GM12878 (cell line): ENCODE data around the gene ZSCAN18. TPM values are rescaled to one million over a fixed set of nuclear protein-coding genes. Genes with fewer than 3 reads are reported as not detected.

Experiments used
- ATAC-seq: fragments of 200-7000 bp; cut with Tn5 transposase; 3 replicates; pipeline ENCODE4 v1.9.1; 2020; ENCODE audit warnings: mild to moderate bottlenecking, moderate library complexity
- BruUV-seq: library from RNA; stranded (reverse); fragments of 400-500 nt; replicated peaks from 2 replicates; lab custom pipeline; 2021; lab: Mats Ljungman, UMichigan
- CTCF ChIA-PET: fragments of 300-600 bp; sonication (Branson Sonifier 250); formaldehyde crosslinking; extraction: SDS; loops from one replicate; lab custom pipeline; 2021; ENCODE audit warnings: inconsistent platforms; lab: Yijun Ruan, JAX
- POLR2A ChIA-PET: fragments of 350-600 bp; formaldehyde crosslinking; extraction: SDS; loops from one replicate; lab custom pipeline; 2021; ENCODE audit warnings: inconsistent platforms; lab: Charles Lee
- RAD21 ChIA-PET: fragments of 300-600 bp; sonication (Branson Sonifier 250); formaldehyde crosslinking; loops from one replicate; lab custom pipeline; 2023; ENCODE audit warnings: antibody characterized with exemption; ENCODE audit not compliant: unreplicated experiment; lab: Charles Lee
- SMC1A ChIA-PET: fragments of 300-600 bp; sonication (Branson Sonifier 250); formaldehyde crosslinking; loops from one replicate; lab custom pipeline; 2023; ENCODE audit not compliant: unreplicated experiment, uncharacterized antibody; lab: Charles Lee
- DNase-seq: peaks from one replicate; pipeline ENCODE4 v3.0.0-alpha.2; 2011; ENCODE audit warnings: low read depth, low spot score
- FAIRE-seq: peaks from 3 replicates; lab custom pipeline; 2011; peaks lifted over from hg19 to GRCh38; lab: Jason Lieb, UNC
- H2AFZ ChIP-seq: 2 replicates; pipeline ENCODE4 v1.6.0; 2011; ENCODE audit warnings: low read depth, low read length, control low read depth; ENCODE audit not compliant: control insufficient read depth
- H3K27ac ChIP-seq: 2 replicates; pipeline ENCODE4 v1.5.1; 2011; ENCODE audit warnings: control low read depth; ENCODE audit not compliant: control insufficient read depth, insufficient read depth
- H3K27me3 ChIP-seq, 2 experiments: replicated peaks in 1 of 2; 2 replicates each; pipeline versions ENCODE4 v1.6.0 to v1.6.1; 2011; ENCODE audit warnings: low read length in 1 of 2; ENCODE audit not compliant: control insufficient read depth in 2 of 2, insufficient read depth in 2 of 2
- H3K36me3 ChIP-seq, 2 experiments: 2 replicates each; pipeline ENCODE4 v1.5.1; 2011; ENCODE audit warnings: low read length in 1 of 2; ENCODE audit not compliant: control insufficient read depth in 2 of 2, insufficient read depth in 2 of 2
- H3K4me1 ChIP-seq: 2 replicates; pipeline ENCODE4 v1.6.1; 2011; ENCODE audit warnings: mild to moderate bottlenecking, low read length, moderate library complexity, mixed read lengths; ENCODE audit not compliant: control insufficient read depth, insufficient read depth
- H3K4me2 ChIP-seq: 2 replicates; pipeline ENCODE4 v1.6.0; 2011; ENCODE audit warnings: control low read depth; ENCODE audit not compliant: control insufficient read depth, insufficient read depth
- H3K4me3 ChIP-seq: fragments of 200-600 bp; sonication (generic); 2 replicates; pipeline ENCODE4 v1.5.1; 2016
- H3K79me2 ChIP-seq: 2 replicates; pipeline ENCODE4 v1.6.0; 2011; ENCODE audit warnings: low read length; ENCODE audit not compliant: control insufficient read depth, insufficient read depth
- H3K9ac ChIP-seq: 2 replicates; pipeline ENCODE4 v1.8.0; 2011; ENCODE audit warnings: low read length, control low read depth, mixed read lengths; ENCODE audit not compliant: control insufficient read depth, insufficient read depth
- H3K9me3 ChIP-seq: replicated peaks from 3 replicates; pipeline ENCODE4 v1.5.1; 2011; ENCODE audit warnings: mild to moderate bottlenecking, low read length; ENCODE audit not compliant: control insufficient read depth, insufficient read depth
- H4K20me1 ChIP-seq: 2 replicates; pipeline ENCODE4 v1.6.0; 2011; ENCODE audit not compliant: control insufficient read depth, insufficient read depth
- CEBPZ ChIP-seq: fragments of 150-350 bp; IDR thresholded peaks from 2 replicates; pipeline ENCODE4 v1.6.1; 2016; ENCODE audit warnings: low read depth, low read length
- EGR1 ChIP-seq, 2 experiments: IDR thresholded peaks; 1 replicate in 1 of 2; 2 replicates in 1 of 2; pipeline ENCODE4 v1.6.1; 2011 to 2012; ENCODE audit warnings: low read depth in 2 of 2, low read length in 2 of 2, borderline replicate concordance in 1 of 2, mild to moderate bottlenecking in 1 of 2, moderate library complexity in 1 of 2
- ESRRA ChIP-seq: IDR thresholded peaks from 2 replicates; pipeline ENCODE4 v1.6.1; 2012; ENCODE audit warnings: mild to moderate bottlenecking, low read length, improper control_type of control experiment
- IRF5 ChIP-seq: fragments of 450-650 bp; IDR thresholded peaks from 2 replicates; pipeline ENCODE4 v1.6.1; 2017; ENCODE audit warnings: borderline replicate concordance
- MEF2B ChIP-seq: fragments of 450-650 bp; IDR thresholded peaks from 2 replicates; pipeline ENCODE4 v1.6.1; 2018; ENCODE audit warnings: mild to moderate bottlenecking, moderate library complexity; ENCODE audit not compliant: partially characterized antibody, poor library complexity, severe bottlenecking
- MXI1 ChIP-seq: fragments of 150-350 bp; IDR thresholded peaks from 2 replicates; pipeline ENCODE4 v1.6.1; 2011; ENCODE audit warnings: low read depth, mild to moderate bottlenecking, inconsistent platforms, low read length, improper control_type of control experiment
- NR2C2 ChIP-seq: IDR thresholded peaks from 2 replicates; pipeline ENCODE4 v1.6.1; 2011; ENCODE audit warnings: borderline replicate concordance, low read depth; ENCODE audit not compliant: control insufficient read depth, insufficient read length
- NRF1 ChIP-seq: conservative IDR thresholded peaks from 2 replicates; pipeline ENCODE4 v1.6.1; 2011; ENCODE audit warnings: mild to moderate bottlenecking, low read depth, low read length, improper control_type of control experiment
- PAX8 ChIP-seq: fragments of 450-650 bp; IDR thresholded peaks from 2 replicates; pipeline ENCODE4 v1.6.1; 2017; ENCODE audit warnings: mild to moderate bottlenecking, moderate library complexity
- RAD51 ChIP-seq: fragments of 450-650 bp; IDR thresholded peaks from 2 replicates; pipeline ENCODE4 v1.6.1; 2016; ENCODE audit warnings: moderate library complexity, mild to moderate bottlenecking, inconsistent platforms
- TAF1 ChIP-seq: IDR thresholded peaks from 2 replicates; pipeline ENCODE4 v1.6.1; 2011; ENCODE audit warnings: mild to moderate bottlenecking, low read depth, low read length, borderline replicate concordance
- ZBTB11 ChIP-seq: fragments of 450-650 bp; formaldehyde crosslinking; IDR thresholded peaks from 2 replicates; pipeline ENCODE4 v1.5.0; 2022; ENCODE audit warnings: mild to moderate bottlenecking, missing genetic modification characterization
- ZSCAN29 ChIP-seq: fragments of 450-650 bp; IDR thresholded peaks from 2 replicates; pipeline ENCODE4 v1.6.1; 2017; ENCODE audit warnings: mild to moderate bottlenecking, moderate library complexity
- WGBS: methylation state at CpG from one replicate; pipeline ENCODE4 v1.1.6; 2016; ENCODE audit warnings: low lambda C conversion rate; ENCODE audit not compliant: insufficient replicate concordance, insufficient coverage; ENCODE audit errors: missing lambda C conversion rate; 5-methylcytosine and 5-hydroxymethylcytosine counted together
- in situ Hi-C: fragments of 300-500 bp; cut with MboI; formaldehyde crosslinking; loops from 9 replicates; pipeline ENCODE4 v1.14.3; 2018; ENCODE audit warnings: mixed read lengths
- intact Hi-C: fragments of 100-400 bp; cut with micrococcal nuclease; formaldehyde crosslinking; loops from one replicate; pipeline ENCODE4 v1.14.2; 2022; ENCODE audit not compliant: unreplicated experiment
- polyA plus RNA-seq, 11 experiments: library from polyadenylated mRNA; depleted of rRNA in 4 of 11; unstranded in 6 of 11; stranded (reverse) in 5 of 11; fragments of >200 nt; fragmentation: Nextera tagmentation in 4 of 11; fragmentation: Illumina TruSeq in 1 of 11; extraction: Ambion mirVana in 4 of 11; extraction: Trizol in 1 of 11; gene quantifications; 1 replicate in 1 of 11; 2 replicates in 10 of 11; pipeline versions ENCODE4 v1.2.1 to v1.2.3, GENCODE V29; 2011 to 2016; ENCODE audit warnings: inconsistent platforms in 2 of 11, missing spikeins in 2 of 11, low read depth in 1 of 11
- total RNA-seq, 4 experiments: library from RNA; depleted of rRNA in 3 of 4; stranded (reverse); fragments of >200 nt in 3 of 4; fragmentation: Illumina TruSeq in 1 of 4; extraction: Trizol in 1 of 4; gene quantifications; 2 replicates each; pipeline versions ENCODE4 v1.2.1 to v1.2.3, GENCODE V29; 2013 to 2021
- TF ChIP-seq, protein P1 (sequence below): IDR thresholded peaks from 2 replicates; pipeline ENCODE4 v1.6.1; 2011; ENCODE audit warnings: borderline replicate concordance, low read depth, mild to moderate bottlenecking, moderate library complexity, low read length; ENCODE audit not compliant: insufficient read depth, poor library complexity, severe bottlenecking

The ZSCAN18 gene
- total and polyA plus RNA-seq, 10 of the 15 experiments (the other 5 are each of a cell fraction or from before 2014, with no cell fraction given): 0.64 TPM; not detected in 8

- Histone ChIP-seq H3K79me2 (no peaks in the 10 kb centered on the region), H3K36me3 (no peaks in the 10 kb centered on the region), H3K4me1 (no peaks in the 10 kb centered on the region), H3K27me3 (no peaks in the 10 kb centered on the region), H4K20me1 (no peaks in the 10 kb centered on the region), H3K4me3 (no peak overlapping the region), H2AFZ (no peak overlapping the region), H3K9me3 (peaks cover 3% of the 10 kb centered on the region; the same call in 2 of the 3 replicates), H3K4me2 (no peak overlapping the region), H3K27ac (no peak overlapping the region), H3K9ac (no peak overlapping the region)
- ChIA-PET POLR2A (no interaction called here), RAD21 (no interaction called here), CTCF (no interaction called here), SMC1A (no interaction called here)
- in situ Hi-C loops: no loop called here
- FAIRE-seq: no peak
- no peak for ATAC-seq
- intact Hi-C loops: no loop called here
- no TSS peak for BruUV-seq
- WGBS: 57% methylated on average over 30 of the region's 30 CpGs
- DNase-seq: no peak
- no peak for TF ChIP-seq CEBPZ
- TF ChIP-seq NRF1: no peak
- no peak for TF ChIP-seq MEF2B
- no peak for TF ChIP-seq ZBTB11 (CRISPR knock-in tag)
- TF ChIP-seq, protein P1, sequence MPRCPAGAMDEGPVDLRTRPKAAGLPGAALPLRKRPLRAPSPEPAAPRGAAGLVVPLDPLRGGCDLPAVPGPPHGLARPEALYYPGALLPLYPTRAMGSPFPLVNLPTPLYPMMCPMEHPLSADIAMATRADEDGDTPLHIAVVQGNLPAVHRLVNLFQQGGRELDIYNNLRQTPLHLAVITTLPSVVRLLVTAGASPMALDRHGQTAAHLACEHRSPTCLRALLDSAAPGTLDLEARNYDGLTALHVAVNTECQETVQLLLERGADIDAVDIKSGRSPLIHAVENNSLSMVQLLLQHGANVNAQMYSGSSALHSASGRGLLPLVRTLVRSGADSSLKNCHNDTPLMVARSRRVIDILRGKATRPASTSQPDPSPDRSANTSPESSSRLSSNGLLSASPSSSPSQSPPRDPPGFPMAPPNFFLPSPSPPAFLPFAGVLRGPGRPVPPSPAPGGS: no peak
- TF ChIP-seq TAF1: no peak
- TF ChIP-seq IRF5: no peak
- TF ChIP-seq MXI1: no peak
- TF ChIP-seq NR2C2: no peak
- TF ChIP-seq PAX8: no peak
- TF ChIP-seq EGR1 (IDR thresholded peaks at IDR 0.05; ENCODE audit: borderline replicate concordance in 1 of 2, low read depth in 2 of 2, low read length in 2 of 2): no peak
- no peak for TF ChIP-seq RAD51
- no peak for TF ChIP-seq ESRRA
- TF ChIP-seq ZSCAN29: no peak
Observed at GRCh38 chr19:58053480-58054156, 44.4 kb downstream of the ZSCAN18 start.
